ELR (cell line): ENCODE results near the gene AJAP1.

Experiments
- DNase-seq: peaks from one replicate; pipeline ENCODE4 v3.0.0-alpha.2; 2015; ENCODE audit warnings: low read depth

AJAP1 gene

GRCh38 chr1:4736254-4736653, 81.8 kb downstream of the AJAP1 start:
- no peak for DNase-seq

- no peak for DNase-seq
Observed at GRCh38 chr1:4741876-4742423, 87.5 kb downstream of the AJAP1 start.

- DNase-seq: no peak
Observed at GRCh38 chr1:4743978-4744750, 89.8 kb downstream of the AJAP1 start.

- no peak for DNase-seq
Observed at GRCh38 chr1:4745560-4745959, 91.2 kb downstream of the AJAP1 start.

- no peak for DNase-seq
Observed at GRCh38 chr1:4749406-4749805, 95.0 kb downstream of the AJAP1 start.

GRCh38 chr1:4750177-4750576, 95.8 kb downstream of the AJAP1 start:
- no peak for DNase-seq

- DNase-seq: no peak
Observed at GRCh38 chr1:4752059-4752458, 97.7 kb downstream of the AJAP1 start.

GRCh38 chr1:4754816-4755215, 100.4 kb downstream of the AJAP1 start:
- DNase-seq: no peak

- no peak for DNase-seq
Observed at GRCh38 chr1:4755301-4755845, 101.0 kb downstream of the AJAP1 start.

- no peak for DNase-seq
Observed at GRCh38 chr1:4755864-4756504, 101.6 kb downstream of the AJAP1 start.

- no peak for DNase-seq
Observed at GRCh38 chr1:4756851-4757580, 102.6 kb downstream of the AJAP1 start.

GRCh38 chr1:4759671-4760070, 105.3 kb downstream of the AJAP1 start:
- no peak for DNase-seq

GRCh38 chr1:4760088-4760487, 105.7 kb downstream of the AJAP1 start:
- no peak for DNase-seq

GRCh38 chr1:4761324-4761723, 106.9 kb downstream of the AJAP1 start:
- DNase-seq: no peak

- no peak for DNase-seq
Observed at GRCh38 chr1:4762146-4762545, 107.7 kb downstream of the AJAP1 start.

GRCh38 chr1:4767308-4767707, 112.9 kb downstream of the AJAP1 start:
- no peak for DNase-seq

- no peak for DNase-seq
Observed at GRCh38 chr1:4768553-4768952, 114.1 kb downstream of the AJAP1 start.

GRCh38 chr1:4769516-4770280, 115.3 kb downstream of the AJAP1 start:
- no peak for DNase-seq

GRCh38 chr1:4770713-4771112, 116.3 kb downstream of the AJAP1 start:
- no peak for DNase-seq

GRCh38 chr1:4771267-4771666, 116.9 kb downstream of the AJAP1 start:
- DNase-seq: no peak

GRCh38 chr1:4771721-4772120, 117.3 kb downstream of the AJAP1 start:
- DNase-seq: no peak
